ENCODE data around the gene KSR2.

The KSR2 gene

DNA sequence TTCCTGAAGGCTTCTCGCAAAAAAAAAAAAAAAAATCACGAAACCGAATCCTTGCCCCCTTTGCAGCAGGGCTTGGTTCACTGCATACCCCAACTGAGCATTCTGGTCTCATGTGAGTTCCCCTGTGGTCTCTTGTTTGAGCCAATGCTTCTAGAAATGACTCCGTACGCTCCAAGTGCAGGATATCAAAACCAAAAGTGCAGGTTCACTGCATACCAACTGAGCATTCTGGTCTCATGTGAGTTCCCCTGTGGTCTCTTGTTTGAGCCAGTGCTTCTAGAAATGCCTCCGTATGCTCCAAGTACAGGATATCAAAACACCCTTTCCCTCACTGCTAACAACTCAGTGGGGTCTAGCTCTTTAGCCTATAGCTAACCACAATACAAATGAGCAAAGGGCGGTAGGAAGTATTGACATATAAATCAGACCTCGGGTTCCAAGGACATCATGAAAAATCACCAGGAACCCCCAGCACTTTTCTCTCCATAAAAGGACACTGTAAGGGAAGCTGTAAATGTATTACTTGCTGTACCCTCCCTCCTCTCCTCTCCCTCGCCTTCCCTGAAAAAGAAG lies 401.1 kb downstream of the KSR2 start:
- no peak for ATAC-seq

- ATAC-seq = no peak
Measured at GRCh38 chr12:117564881-117565280, 403.9 kb downstream of the KSR2 start.

DNA sequence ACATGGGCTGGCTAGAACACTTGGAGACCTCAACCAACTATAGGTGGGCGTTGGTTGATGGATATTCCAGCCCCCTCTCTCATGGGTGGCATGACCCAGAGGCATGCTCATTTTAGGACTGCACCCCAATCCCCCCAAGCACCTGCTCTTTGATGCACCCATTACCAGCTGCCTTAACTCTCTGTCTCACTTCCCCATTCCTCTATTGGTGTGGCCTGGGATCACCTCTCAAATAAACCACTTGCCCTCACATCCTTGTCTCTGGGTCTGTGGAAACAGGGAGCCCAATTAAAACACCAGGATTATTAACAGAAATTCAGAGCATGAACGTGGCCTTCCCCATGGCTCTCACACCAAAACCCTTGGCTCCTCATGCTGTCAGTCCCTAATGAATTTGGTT lies 405.1 kb downstream of the KSR2 start:
- no peak for ATAC-seq

DNA sequence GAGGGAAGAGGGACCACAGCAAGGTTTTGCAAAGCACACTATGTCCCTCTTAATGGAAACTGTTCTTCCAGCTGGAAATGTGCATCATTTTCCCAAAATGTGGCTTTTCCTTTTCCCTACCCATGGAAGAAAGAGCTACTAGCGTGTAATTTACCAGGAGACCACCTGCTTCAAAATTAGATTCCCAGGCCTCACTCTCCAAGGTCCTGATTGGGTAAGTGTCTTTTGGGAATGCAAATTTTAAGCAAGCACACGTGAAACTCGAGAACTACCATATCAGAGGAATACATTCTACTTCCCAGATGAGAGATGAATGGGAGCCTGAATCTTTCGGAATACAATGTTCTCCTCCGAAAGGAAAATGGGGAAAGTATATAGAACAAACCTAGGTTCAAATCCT lies 405.8 kb downstream of the KSR2 start:
- ATAC-seq = no peak

- ATAC-seq = no peak
Measured at GRCh38 chr12:117561990-117562389, 406.8 kb downstream of the KSR2 start.

GRCh38 chr12:117559978-117560377 lies 408.8 kb downstream of the KSR2 start:
- ATAC-seq = no peak

GRCh38 chr12:117555889-117556288 lies 412.9 kb downstream of the KSR2 start:
- ATAC-seq = no peak

DNA sequence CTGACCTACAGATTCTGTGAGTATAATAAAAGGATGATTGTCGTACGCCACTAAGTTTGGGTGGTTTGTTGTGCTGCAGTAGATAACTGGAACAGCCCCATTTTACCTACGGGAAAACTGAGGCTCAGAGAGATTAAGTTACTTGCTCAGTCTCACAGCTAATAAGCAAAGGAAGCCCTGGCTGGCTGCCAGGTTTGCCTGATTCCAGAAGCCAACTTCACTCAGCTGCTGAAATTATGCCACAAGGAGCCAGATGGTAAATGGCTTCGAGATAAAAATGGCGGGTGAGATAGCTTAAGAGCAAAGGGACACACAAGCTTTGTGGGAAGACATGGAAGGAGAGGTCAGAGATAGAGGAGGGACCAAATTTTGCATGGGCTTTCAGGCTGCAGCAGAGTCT lies 415.8 kb downstream of the KSR2 start:
- ATAC-seq = no peak

- ATAC-seq = no peak
Measured at GRCh38 chr12:117551665-117552064, 417.1 kb downstream of the KSR2 start.

- no peak for ATAC-seq
Measured at GRCh38 chr12:117547209-117547608, 421.6 kb downstream of the KSR2 start.

DNA sequence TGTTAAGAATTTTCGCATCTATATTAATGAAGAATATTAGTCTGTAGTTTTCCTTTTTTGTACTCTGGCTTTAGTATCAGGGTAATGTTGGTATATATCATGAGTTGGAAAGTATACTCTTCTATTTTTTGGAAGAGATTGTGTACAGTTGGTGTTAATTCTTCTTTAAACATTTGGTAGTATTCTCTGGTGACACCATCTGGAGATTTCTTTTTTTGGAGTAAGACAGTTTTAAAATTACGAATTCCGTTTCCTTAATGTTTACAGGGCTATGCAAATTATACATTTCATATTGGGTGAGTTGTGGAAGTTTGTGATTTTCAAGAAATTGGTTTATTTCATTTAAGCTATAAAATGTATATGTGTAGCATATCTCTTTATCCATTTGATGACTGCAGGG lies 423.6 kb downstream of the KSR2 start:
- no peak for ATAC-seq

DNA sequence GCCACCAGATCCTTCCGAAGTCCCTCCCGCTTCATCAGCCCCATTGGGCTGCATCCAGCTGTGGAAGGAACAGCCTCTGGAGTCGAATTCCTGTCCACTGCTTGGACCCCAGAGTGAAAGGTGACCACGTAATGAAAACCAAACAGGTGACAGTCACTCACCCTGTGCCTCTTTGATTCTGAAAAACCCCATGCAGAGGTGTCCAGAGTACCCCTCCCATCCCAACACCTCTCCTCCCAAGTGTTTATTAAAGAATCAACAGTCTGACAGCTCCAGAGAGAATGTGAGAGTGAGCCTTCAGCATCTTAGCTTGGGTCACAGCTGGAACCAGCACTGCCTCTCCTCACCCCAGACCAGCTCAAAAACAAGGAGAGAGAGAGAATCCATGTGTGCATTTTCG lies 428.8 kb downstream of the KSR2 start:
- no peak for ATAC-seq

- ATAC-seq = no peak
Measured at GRCh38 chr12:117538926-117539325, 429.9 kb downstream of the KSR2 start.

DNA sequence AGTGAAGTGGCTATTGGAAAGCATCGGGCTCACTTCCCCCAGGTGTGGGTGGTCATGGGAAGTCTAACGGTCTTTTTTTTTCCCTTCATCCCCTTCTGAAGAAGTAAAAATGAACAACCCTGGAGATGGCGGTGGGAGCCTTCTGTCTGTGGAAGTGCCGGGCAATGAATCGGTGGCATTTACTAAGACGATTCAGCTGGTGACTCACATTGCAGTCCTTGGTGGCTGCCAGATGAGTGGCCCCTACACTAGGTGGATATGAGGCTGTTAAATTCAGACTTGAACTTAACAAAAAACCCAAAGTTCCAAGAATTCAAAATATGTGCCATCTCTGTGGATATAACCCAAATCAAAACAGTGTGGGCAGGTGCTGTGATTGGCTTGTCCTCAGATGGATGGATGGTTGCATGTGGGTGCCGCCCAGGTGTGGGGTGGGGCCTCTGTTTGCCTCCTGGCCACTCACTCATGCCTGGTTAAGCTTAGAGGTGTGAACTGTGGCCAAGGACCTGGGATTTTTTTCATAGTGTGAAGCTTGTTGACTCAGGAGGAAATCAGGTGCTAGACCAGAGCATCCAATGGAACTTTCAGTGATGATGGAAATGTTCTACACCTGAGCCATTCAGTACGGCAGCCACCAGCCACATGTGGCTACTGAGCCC lies 430.6 kb downstream of the KSR2 start:
- ATAC-seq = no peak

DNA sequence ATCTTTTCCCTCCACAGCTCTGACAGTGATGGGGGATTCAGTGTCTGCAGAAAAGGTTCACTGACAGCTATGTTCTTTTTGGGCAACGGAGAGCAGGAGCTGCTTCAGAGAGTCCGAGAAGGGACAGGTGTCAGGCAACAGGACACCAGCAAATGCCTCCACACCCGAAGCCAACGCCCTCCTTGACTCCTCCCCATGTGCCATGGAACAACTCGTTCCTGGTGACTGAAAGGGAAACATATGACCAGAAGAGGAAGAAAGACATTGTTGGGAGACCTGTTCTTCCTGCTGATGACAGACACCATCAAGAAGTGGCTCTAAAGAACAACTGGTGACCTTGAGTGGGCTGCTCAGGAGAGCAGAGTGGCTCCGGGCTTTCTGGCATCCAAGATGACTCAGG lies 435.1 kb downstream of the KSR2 start:
- ATAC-seq = no peak

DNA sequence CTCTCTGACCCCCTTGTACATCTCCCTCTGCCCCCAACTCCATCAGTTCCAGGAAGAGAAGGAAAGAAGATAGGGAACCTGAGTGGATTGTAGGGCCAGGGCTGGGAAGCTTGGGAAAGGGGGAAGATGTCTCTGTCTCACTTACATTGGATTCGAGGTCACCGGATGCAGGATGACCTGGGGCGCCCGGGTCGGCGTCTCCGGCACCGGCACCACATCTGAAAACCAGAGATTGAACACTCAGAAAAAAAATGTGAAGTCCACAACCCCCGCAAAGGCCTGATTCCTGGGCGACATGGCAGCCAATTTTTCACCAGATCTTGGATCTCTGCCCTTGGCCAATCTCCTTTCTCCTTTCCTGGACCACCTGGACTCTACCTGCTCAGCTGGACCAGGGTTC lies 438.0 kb downstream of the KSR2 start:
- no peak for ATAC-seq

- no peak for ATAC-seq
Measured at GRCh38 chr12:117528538-117528937, 440.3 kb downstream of the KSR2 start.

DNA sequence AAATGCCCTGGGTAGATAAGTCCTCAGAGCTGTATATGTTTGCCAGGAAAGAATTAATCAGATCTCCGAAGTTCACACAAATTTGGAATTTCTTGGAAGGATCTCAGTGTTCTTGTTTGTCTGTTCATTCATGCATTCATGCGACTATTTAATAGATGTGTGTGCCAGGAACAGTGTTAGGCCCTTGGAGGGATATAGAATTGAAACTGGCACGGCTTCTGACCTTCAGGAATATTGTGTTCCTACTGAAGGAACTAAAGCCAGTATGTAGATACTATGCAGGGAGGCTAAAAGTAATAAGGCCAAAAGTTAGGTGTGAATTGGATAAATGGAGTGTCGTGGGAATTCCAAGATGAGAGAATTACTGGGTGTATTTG lies 441.3 kb downstream of the KSR2 start:
- no peak for ATAC-seq

GRCh38 chr12:117526757-117527478 lies 441.9 kb downstream of the KSR2 start:
- no peak for ATAC-seq

- no peak for ATAC-seq
Measured at GRCh38 chr12:117525766-117526165, 443.0 kb downstream of the KSR2 start.

GRCh38 chr12:117524806-117525205 lies 444.0 kb downstream of the KSR2 start:
- ATAC-seq = no peak

GRCh38 chr12:117523971-117524370 lies 444.8 kb downstream of the KSR2 start:
- ATAC-seq = no peak

DNA sequence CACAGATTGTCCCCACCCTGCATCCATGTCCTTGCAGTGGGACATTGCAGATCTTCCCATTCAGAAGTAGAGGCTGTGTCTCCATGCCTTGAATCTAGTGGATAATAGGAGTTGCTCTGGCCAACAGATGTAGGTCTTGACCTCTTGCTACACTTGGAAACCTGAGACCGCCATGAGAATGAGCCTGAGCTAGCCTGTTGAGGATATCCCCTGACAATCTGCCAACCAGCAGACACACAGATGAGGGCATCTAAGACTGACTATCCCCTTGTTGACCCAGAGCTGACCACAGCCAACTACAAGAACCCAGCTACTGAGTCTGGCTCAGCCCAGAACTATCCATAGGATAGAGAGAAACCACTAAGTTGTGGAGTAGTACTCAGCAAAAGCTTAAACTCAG lies 446.2 kb downstream of the KSR2 start:
- ATAC-seq = no peak

- ATAC-seq = no peak
Measured at GRCh38 chr12:117521867-117522266, 446.9 kb downstream of the KSR2 start.

DNA sequence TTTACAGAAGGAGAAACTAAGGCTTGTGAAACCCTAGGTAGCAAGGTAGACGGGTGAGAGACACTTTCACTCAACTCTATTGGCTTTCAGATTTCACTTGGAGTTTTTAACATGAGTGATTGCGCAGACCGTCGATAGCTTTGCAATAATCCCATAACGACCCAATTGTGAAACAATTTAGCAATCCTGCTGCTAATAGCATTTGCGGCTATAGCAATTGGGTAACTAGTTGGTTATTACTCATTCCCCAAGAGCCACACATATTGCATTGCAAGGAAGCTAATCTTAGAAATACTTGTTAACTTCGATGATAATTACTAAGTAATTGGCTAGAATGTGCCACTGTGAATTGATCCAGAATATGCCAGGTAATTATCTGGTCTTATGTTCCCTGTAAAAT lies 447.4 kb downstream of the KSR2 start:
- no peak for ATAC-seq

Measured in activated CD4-positive, CD25-positive, alpha-beta regulatory T cell treated with anti-CD3 and anti-CD28 coated beads, Interleukin-2, amount 50 U/mL, for 24 hours (primary cell).